ENCODE measurements around the gene NTF4.
"Not testable (repeated sequence)": the region's sequence is repeated elsewhere in the genome, so short reads cannot be mapped to it uniquely, and the experiment has no call there.

Gene NTF4

GRCh38 chr19:49064029-49064629 lies 489 bp downstream of the NTF4 start:
- TF ChIP-seq ZFX (IDR thresholded peaks at IDR 0.05) (no peak), CTCF (conservative IDR thresholded peaks at IDR 0.05) (no peak)
- H3K27ac ChIP-seq, result no peak overlapping the region; the same call in 1 of the 2 replicates

GRCh38 chr19:49061445-49061844 lies 3.2 kb downstream of the NTF4 start:
- no peak overlapping the region for H3K27ac ChIP-seq
- no peak for TF ChIP-seq ZFX (IDR thresholded peaks at IDR 0.05)
- TF ChIP-seq CTCF (conservative IDR thresholded peaks at IDR 0.05), result no peak

GRCh38 chr19:49061000-49061399 lies 3.6 kb downstream of the NTF4 start:
- H3K27ac ChIP-seq, result no peak overlapping the region
- TF ChIP-seq ZFX (IDR thresholded peaks at IDR 0.05) (no peak), CTCF (conservative IDR thresholded peaks at IDR 0.05) (no peak)

GRCh38 chr19:49059053-49059452 lies 5.6 kb downstream of the NTF4 start:
- H3K27ac ChIP-seq, result no peak overlapping the region
- TF ChIP-seq ZFX (IDR thresholded peaks at IDR 0.05) (no peak), CTCF (conservative IDR thresholded peaks at IDR 0.05) (no peak)

- TF ChIP-seq ZFX (IDR thresholded peaks at IDR 0.05) (no peak), CTCF (conservative IDR thresholded peaks at IDR 0.05) (no peak)
- no peak overlapping the region for H3K27ac ChIP-seq
These were observed 6.1 kb downstream of the NTF4 start for GRCh38 chr19:49058562-49058961.

- no peak for TF ChIP-seq CTCF (conservative IDR thresholded peaks at IDR 0.05)
- TF ChIP-seq ZFX (IDR thresholded peaks at IDR 0.05), result no peak
- no peak within 1 kb of the TSS; the same call in 1 of the 2 replicates for H3K27ac ChIP-seq
These were observed 6.9 kb downstream of the NTF4 start, which contains the start of gene CGB7 for GRCh38 chr19:49057636-49058234. Gene CGB7 (minus strand): TSS chr19:49057749. CDS start chr19:49055375, 2,374 bp downstream.

GRCh38 chr19:49056902-49057596 lies 7.6 kb downstream of the NTF4 start:
- H3K27ac ChIP-seq, result not testable (repeated sequence)

All from C4-2B (cell line).